Endometrial microvascular endothelial cells (primary cell): ENCODE measurements around the gene MAB21L4. TPM values are rescaled to one million over a fixed set of nuclear protein-coding genes. Genes with fewer than 3 reads are reported as not detected.

ENCODE experiments used
- in situ Hi-C: cut with HindIII; loops from 2 replicates; pipeline ENCODE4 v1.10.0; 2017; ENCODE audit warnings: low sequenced_read_pairs, low pct_unique_long_range_greater_than_20kb; ENCODE audit errors: inconsistent ontology term
- total RNA-seq: library from RNA; depleted of rRNA; stranded (reverse); fragments of >200 nt; gene quantifications from one replicate; pipeline ENCODE4 v1.2.3, GENCODE V29; 2015; ENCODE audit errors: inconsistent ontology term

The MAB21L4 gene
- total RNA-seq, 1 donor from 2014 or later: not detected

- in situ Hi-C loops: no loop called here
These were observed 18.9 kb upstream of the MAB21L4 start for GRCh38 chr2:240914645-240915525.

DNA sequence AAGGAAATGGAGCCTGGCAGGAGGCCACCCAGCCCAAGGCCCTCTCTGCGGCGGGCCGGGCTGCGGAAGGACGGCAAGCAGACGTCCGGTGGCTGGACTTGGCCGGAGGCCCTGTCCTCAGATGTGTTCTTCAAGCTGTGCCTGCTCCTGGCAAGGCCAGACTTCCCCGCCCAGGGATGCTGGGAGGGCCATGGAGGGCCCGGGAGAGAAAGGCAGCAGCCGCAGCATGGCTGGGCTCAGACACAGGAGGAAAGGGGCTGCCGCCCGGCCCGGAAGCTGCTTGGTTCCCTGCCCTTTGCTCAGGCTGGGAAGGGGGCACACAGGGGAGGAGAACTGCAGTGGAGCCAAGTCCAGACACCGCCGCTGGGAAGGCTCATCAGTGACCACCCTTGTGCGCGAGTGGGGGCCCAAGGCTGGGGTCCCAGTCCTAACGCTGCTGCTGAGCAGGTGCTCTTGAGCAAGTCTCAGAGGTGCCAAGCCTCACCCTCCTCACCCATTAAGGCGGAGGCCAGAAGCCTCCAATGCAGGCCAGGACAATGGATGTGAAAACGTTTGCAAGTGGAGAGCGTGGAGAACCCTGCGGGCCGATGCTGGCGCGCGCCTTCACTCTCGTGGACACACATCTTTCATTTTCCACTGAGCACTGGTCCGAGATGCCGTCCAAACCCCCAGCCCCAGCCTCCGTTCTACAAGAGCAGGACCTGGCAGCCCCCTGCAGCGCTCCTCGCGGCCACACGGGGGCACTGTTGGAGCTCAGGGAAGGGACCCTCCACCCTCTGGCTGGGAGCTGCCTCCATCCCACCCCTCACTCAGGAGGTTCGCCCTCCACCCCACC is 18.1 kb upstream of the MAB21L4 start:
- in situ Hi-C loops: no loop called here

DNA sequence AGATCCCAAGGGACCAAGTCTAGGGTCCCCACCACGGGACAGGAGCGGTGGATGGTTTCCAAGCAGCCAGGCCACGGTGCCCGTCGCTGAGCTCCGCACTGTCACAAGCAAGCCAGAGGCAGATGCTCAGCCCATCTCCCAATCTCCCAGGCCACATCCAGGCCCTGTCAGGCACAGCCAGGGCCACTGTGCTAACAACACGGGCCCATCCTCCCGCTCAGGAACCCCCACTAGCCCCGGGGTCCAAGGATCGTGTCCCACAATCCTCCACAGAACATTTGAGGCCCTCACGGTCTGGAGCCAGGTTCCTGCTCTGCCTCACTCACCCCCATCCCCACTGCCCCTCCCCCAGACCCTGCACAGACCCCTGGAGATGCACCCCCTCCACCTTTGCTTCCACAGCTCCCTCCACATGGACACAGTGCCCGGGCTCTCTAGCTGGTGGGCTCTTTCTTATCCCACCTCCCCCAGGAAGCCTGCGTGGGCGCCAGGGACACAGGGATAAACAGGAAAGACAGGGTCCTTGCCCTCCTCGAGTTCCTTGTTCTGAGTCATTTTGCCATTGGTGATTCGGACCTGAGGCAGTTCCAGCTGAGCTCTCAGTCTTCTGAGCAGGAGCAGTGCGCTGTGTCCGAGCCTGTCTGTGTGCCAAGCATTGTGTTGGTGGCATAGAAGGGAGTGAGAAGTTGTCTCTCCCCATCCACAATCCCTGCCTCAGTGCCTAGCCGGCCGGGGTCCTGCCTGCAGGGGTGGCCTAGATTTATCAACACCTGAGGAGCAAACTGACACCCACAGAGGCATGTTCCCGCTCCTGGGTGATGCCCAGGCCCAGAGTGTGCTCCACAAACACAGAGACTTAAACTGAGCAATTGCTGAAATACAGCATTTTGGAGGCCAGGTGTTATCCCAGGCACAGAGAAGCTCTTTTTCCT is 17.2 kb upstream of the MAB21L4 start:
- in situ Hi-C loops: no loop called here

GRCh38 chr2:240911641-240912265 is 15.8 kb upstream of the MAB21L4 start:
- in situ Hi-C loops: no loop called here

DNA sequence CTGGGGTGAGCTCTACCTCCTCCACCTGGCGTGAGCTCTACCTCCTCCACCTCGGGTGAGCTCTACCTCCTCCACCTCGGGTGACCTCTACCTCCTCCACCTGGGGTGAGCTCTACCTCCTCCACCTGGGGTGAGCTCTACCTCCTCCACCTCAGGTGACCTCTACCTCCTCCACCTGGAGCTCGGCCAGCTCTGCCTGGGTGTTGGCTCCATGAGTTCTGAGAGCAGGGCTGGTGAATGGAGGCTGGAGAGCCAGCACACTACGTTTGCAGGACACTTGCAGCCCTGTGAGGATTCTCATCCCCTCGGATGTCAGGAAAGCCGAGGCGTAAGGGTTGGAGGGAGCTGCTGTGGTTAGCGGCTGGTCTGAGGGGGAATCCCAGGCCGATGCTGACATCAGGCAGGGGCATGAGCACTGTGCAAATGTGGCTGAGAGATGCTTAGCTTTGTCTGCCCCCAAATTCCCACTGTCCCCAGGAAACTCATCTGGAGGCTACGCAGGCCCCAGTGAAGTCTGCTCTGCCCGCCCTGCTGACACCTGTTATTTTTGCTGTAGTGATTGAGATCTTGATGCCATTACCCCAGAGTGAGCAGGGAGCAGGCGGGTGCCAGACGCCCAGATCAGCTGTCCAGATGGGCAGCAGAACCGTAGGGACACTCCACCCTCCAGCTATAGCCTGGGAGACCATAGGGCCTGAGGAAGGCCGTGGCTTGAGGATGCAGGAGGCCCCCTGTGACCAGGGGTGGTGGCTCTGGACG is 13.4 kb upstream of the MAB21L4 start:
- in situ Hi-C loops: no loop called here

- in situ Hi-C loops: no loop called here
These were observed 11.1 kb upstream of the MAB21L4 start for GRCh38 chr2:240906911-240907590.

- in situ Hi-C loops: no loop called here
These were observed 10.4 kb upstream of the MAB21L4 start, which contains the start of gene CROCC2 for GRCh38 chr2:240906141-240906910. TSS of gene CROCC2 (plus strand) at chr2:240906336. CDS start at chr2:240906514, 178 bp downstream.

- in situ Hi-C loops: no loop called here
These were observed 9.3 kb upstream of the MAB21L4 start for GRCh38 chr2:240905176-240905781.

GRCh38 chr2:240904216-240905175 is 8.5 kb upstream of the MAB21L4 start:
- in situ Hi-C loops: no loop called here

DNA sequence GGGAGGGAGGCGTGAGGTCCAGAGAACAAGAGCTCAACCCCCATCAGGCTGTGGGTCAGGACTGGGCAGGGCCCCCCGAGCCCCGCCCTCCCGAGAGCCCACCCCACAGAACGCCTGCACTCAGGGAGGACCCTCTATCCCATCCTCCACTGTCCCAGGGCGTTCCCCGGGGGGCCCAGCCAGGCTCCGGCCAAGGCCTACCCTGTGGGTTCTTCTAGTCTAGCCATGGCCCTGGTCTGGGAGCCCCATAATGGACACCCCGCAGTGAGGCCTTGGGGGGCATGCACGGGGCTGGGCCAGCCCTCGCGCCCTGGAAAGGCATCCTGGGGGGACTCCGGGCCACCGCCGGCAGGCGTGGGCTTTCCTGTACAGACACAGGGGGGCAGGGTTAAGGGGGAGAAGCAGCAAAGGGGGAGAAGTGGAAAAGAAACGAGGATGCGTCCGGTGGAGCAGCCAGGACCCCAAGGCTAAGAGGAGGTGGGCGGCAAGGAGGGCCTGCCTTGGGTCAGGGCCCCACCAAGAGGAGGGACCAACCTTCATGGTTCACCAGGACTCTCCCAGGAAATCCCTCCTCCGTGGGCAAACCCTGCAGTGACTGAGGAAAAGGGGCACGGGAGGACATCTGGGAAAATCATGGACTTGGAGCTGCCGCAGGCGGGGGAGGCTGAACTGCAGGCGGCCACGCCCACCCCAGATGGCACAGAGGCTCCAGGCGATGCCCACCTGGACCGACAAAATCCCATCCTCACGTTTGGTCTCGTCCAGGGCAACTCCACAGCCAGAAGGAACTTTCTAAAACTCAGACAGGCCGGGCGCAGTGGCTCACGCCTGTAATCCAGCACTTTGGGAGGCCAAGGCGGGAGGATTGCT is 7.5 kb upstream of the MAB21L4 start:
- in situ Hi-C loops: no loop called here

DNA sequence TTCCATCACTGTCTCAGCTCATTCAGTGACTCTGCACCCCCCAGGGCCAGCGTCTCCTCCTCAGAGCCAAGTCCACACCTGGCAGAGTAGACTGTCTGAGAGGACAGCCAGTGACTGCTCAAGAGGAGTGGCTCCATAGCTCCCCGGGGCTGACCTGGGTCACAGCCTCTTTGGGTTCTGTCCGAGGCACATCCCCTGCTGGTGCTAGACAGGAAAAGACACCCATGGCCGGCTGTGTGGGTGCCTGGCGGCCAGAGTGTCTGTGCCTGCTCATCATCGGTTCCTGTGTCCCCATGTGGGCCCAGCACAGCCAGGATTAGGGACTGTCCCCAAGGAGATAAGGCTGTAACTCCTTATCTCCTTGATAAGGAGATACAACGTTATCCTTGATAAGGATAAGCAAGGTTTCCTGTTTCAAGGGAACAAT is 6.7 kb upstream of the MAB21L4 start:
- in situ Hi-C loops: no loop called here

- in situ Hi-C loops: no loop called here
These were observed 6.1 kb upstream of the MAB21L4 start for GRCh38 chr2:240901986-240902614.

DNA sequence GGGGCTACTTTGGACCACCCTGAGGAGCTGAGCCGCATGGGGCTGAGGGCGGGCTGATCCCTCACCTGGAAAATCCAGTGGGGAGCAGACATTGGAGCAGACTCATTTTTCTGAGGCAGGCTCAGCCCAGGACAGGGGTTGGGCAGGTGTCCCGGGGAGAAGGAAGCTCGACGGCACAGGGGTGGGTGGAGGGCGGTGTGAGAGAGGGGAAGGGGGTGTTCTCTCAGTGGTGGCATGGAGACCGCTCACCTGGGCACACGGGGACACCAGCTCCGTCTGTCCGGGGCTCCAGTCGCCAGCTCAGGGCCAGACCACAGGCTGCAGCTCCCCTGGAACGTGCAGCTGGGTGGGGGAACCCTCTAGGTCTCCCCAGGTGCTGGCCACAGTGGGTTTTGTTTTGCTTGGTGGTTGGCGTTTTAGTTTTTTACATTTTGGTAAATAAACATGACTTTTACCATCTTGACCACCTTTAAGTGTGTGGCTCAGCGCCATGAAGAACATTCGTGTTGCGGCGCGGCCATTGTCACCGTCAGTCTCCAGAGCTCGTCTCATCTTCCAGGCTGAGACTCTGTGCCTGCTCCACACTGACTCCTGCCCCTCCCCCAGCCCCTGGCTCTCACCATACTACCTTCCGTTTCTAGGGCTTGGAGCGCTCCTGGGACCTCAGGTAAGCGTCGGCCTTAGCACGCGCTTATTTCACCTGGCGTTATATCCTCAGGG is 4.3 kb upstream of the MAB21L4 start:
- in situ Hi-C loops: no loop called here
